GM12878 (cell line): ENCODE measurements around the gene GRK6. TPM values are rescaled to one million over a fixed set of nuclear protein-coding genes. Genes with fewer than 3 reads are reported as not detected.

ENCODE experiments used
- ATAC-seq: fragments of 200-7000 bp; cut with Tn5 transposase; 3 replicates; pipeline ENCODE4 v1.9.1; 2020; ENCODE audit warnings: mild to moderate bottlenecking, moderate library complexity
- BruUV-seq: library from RNA; stranded (reverse); fragments of 400-500 nt; replicated peaks from 2 replicates; lab custom pipeline; 2021; lab: Mats Ljungman, UMichigan
- CTCF ChIA-PET: fragments of 300-600 bp; sonication (Branson Sonifier 250); formaldehyde crosslinking; extraction: SDS; loops from one replicate; lab custom pipeline; 2021; ENCODE audit warnings: inconsistent platforms; lab: Yijun Ruan, JAX
- POLR2A ChIA-PET: fragments of 350-600 bp; formaldehyde crosslinking; extraction: SDS; loops from one replicate; lab custom pipeline; 2021; ENCODE audit warnings: inconsistent platforms; lab: Charles Lee
- RAD21 ChIA-PET: fragments of 300-600 bp; sonication (Branson Sonifier 250); formaldehyde crosslinking; loops from one replicate; lab custom pipeline; 2023; ENCODE audit warnings: antibody characterized with exemption; ENCODE audit not compliant: unreplicated experiment; lab: Charles Lee
- SMC1A ChIA-PET: fragments of 300-600 bp; sonication (Branson Sonifier 250); formaldehyde crosslinking; loops from one replicate; lab custom pipeline; 2023; ENCODE audit not compliant: unreplicated experiment, uncharacterized antibody; lab: Charles Lee
- DNase-seq: peaks from one replicate; pipeline ENCODE4 v3.0.0-alpha.2; 2011; ENCODE audit warnings: low read depth, low spot score
- FAIRE-seq: peaks from 3 replicates; lab custom pipeline; 2011; peaks lifted over from hg19 to GRCh38; lab: Jason Lieb, UNC
- H2AFZ ChIP-seq: 2 replicates; pipeline ENCODE4 v1.6.0; 2011; ENCODE audit warnings: low read depth, low read length, control low read depth; ENCODE audit not compliant: control insufficient read depth
- H3K27ac ChIP-seq: 2 replicates; pipeline ENCODE4 v1.5.1; 2011; ENCODE audit warnings: control low read depth; ENCODE audit not compliant: control insufficient read depth, insufficient read depth
- H3K27me3 ChIP-seq, 2 experiments: replicated peaks in 1 of 2; 2 replicates each; pipeline versions ENCODE4 v1.6.0 to v1.6.1; 2011; ENCODE audit warnings: low read length in 1 of 2; ENCODE audit not compliant: control insufficient read depth in 2 of 2, insufficient read depth in 2 of 2
- H3K36me3 ChIP-seq, 2 experiments: 2 replicates each; pipeline ENCODE4 v1.5.1; 2011; ENCODE audit warnings: low read length in 1 of 2; ENCODE audit not compliant: control insufficient read depth in 2 of 2, insufficient read depth in 2 of 2
- H3K4me1 ChIP-seq: 2 replicates; pipeline ENCODE4 v1.6.1; 2011; ENCODE audit warnings: mild to moderate bottlenecking, low read length, moderate library complexity, mixed read lengths; ENCODE audit not compliant: control insufficient read depth, insufficient read depth
- H3K4me2 ChIP-seq: 2 replicates; pipeline ENCODE4 v1.6.0; 2011; ENCODE audit warnings: control low read depth; ENCODE audit not compliant: control insufficient read depth, insufficient read depth
- H3K4me3 ChIP-seq: fragments of 200-600 bp; sonication (generic); 2 replicates; pipeline ENCODE4 v1.5.1; 2016
- H3K79me2 ChIP-seq: 2 replicates; pipeline ENCODE4 v1.6.0; 2011; ENCODE audit warnings: low read length; ENCODE audit not compliant: control insufficient read depth, insufficient read depth
- H3K9ac ChIP-seq: 2 replicates; pipeline ENCODE4 v1.8.0; 2011; ENCODE audit warnings: low read length, control low read depth, mixed read lengths; ENCODE audit not compliant: control insufficient read depth, insufficient read depth
- H3K9me3 ChIP-seq: replicated peaks from 3 replicates; pipeline ENCODE4 v1.5.1; 2011; ENCODE audit warnings: mild to moderate bottlenecking, low read length; ENCODE audit not compliant: control insufficient read depth, insufficient read depth
- H4K20me1 ChIP-seq: 2 replicates; pipeline ENCODE4 v1.6.0; 2011; ENCODE audit not compliant: control insufficient read depth, insufficient read depth
- CREM ChIP-seq: IDR thresholded peaks from 2 replicates; pipeline ENCODE4 v1.6.1; 2014; ENCODE audit warnings: antibody characterized with exemption, low read depth
- NR2C2 ChIP-seq: IDR thresholded peaks from 2 replicates; pipeline ENCODE4 v1.6.1; 2011; ENCODE audit warnings: borderline replicate concordance, low read depth; ENCODE audit not compliant: control insufficient read depth, insufficient read length
- NRF1 ChIP-seq: conservative IDR thresholded peaks from 2 replicates; pipeline ENCODE4 v1.6.1; 2011; ENCODE audit warnings: mild to moderate bottlenecking, low read depth, low read length, improper control_type of control experiment
- RAD21 ChIP-seq: IDR thresholded peaks from 2 replicates; pipeline ENCODE4 v1.6.1; 2011; ENCODE audit warnings: mild to moderate bottlenecking, low read depth, low read length, moderate library complexity; ENCODE audit not compliant: insufficient read depth
- RFX5 ChIP-seq: IDR thresholded peaks from 2 replicates; pipeline ENCODE4 v1.6.1; 2011; ENCODE audit warnings: low read depth, low read length, improper control_type of control experiment
- SMC3 ChIP-seq: IDR thresholded peaks from 2 replicates; pipeline ENCODE4 v1.6.1; 2011; ENCODE audit warnings: low read length, improper control_type of control experiment, borderline replicate concordance
- ZNF274 ChIP-seq: IDR thresholded peaks from one replicate; pipeline ENCODE4 v1.8.0; 2011; ENCODE audit not compliant: insufficient read length, insufficient read depth
- WGBS: methylation state at CpG from one replicate; pipeline ENCODE4 v1.1.6; 2016; ENCODE audit warnings: low lambda C conversion rate; ENCODE audit not compliant: insufficient replicate concordance, insufficient coverage; ENCODE audit errors: missing lambda C conversion rate; 5-methylcytosine and 5-hydroxymethylcytosine counted together
- in situ Hi-C: fragments of 300-500 bp; cut with MboI; formaldehyde crosslinking; loops from 9 replicates; pipeline ENCODE4 v1.14.3; 2018; ENCODE audit warnings: mixed read lengths
- intact Hi-C: fragments of 100-400 bp; cut with micrococcal nuclease; formaldehyde crosslinking; loops from one replicate; pipeline ENCODE4 v1.14.2; 2022; ENCODE audit not compliant: unreplicated experiment
- polyA plus RNA-seq, 11 experiments: library from polyadenylated mRNA; depleted of rRNA in 4 of 11; unstranded in 6 of 11; stranded (reverse) in 5 of 11; fragments of >200 nt; fragmentation: Nextera tagmentation in 4 of 11; fragmentation: Illumina TruSeq in 1 of 11; extraction: Ambion mirVana in 4 of 11; extraction: Trizol in 1 of 11; gene quantifications; 1 replicate in 1 of 11; 2 replicates in 10 of 11; pipeline versions ENCODE4 v1.2.1 to v1.2.3, GENCODE V29; 2011 to 2016; ENCODE audit warnings: inconsistent platforms in 2 of 11, missing spikeins in 2 of 11, low read depth in 1 of 11
- total RNA-seq, 4 experiments: library from RNA; depleted of rRNA in 3 of 4; stranded (reverse); fragments of >200 nt in 3 of 4; fragmentation: Illumina TruSeq in 1 of 4; extraction: Trizol in 1 of 4; gene quantifications; 2 replicates each; pipeline versions ENCODE4 v1.2.1 to v1.2.3, GENCODE V29; 2013 to 2021
- TF ChIP-seq, protein P1 (sequence below), 3 experiments: IDR thresholded peaks in 2 of 3; conservative IDR thresholded peaks in 1 of 3; 2 replicates each; pipeline ENCODE4 v1.5.1; 2011; ENCODE audit warnings: low read depth in 3 of 3, low read length in 3 of 3, mild to moderate bottlenecking in 3 of 3, control low read depth in 2 of 3, moderate library complexity in 2 of 3, inconsistent platforms in 1 of 3, mixed read lengths in 1 of 3; ENCODE audit not compliant: control insufficient read depth in 2 of 3, insufficient read depth in 1 of 3; ENCODE audit errors: extremely low read depth in 1 of 3
- TF ChIP-seq, protein P2 (sequence below): fragments of 450-650 bp; formaldehyde crosslinking; IDR thresholded peaks from 2 replicates; pipeline ENCODE4 v1.4.0; 2020; ENCODE audit warnings: mild to moderate bottlenecking, moderate library complexity

Gene GRK6
- total and polyA plus RNA-seq, 10 of the 15 experiments (the other 5 are each of a cell fraction or from before 2014, with no cell fraction given), result 0.79 to 124 (median 41.6) TPM

DNA sequence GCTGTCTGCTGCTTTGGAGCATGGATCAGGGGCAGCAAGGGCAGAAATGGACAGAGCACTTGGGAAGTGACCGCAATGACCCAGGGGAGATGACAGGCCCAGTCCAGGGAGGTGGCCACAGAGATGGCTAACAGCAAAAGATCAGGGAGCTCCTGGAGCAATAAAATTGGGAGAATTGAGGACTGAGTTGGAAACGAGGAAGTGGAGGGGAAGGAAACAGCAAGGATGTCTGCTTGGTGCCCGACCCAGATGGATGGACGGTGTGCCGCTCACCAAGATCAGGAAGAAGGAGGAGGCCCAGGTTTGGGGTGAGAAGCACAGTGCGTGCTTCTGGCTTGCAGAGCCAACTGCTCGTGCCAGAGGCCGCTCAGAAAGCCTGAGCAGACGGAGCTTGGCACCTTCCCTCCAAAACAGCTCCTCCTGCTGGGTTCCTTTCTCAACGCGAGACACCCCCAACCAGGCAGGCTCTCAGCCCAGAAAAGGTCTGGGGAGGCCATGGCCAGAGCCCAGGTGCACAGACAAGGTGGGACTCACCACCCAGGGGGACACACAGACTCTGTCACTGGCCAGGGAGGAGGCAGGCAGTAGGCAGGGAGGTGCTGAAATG, 44.0 kb upstream of the GRK6 start:
- Histone ChIP-seq H3K9me3 (no peaks in the 10 kb centered on the region), H3K79me2 (no peaks in the 10 kb centered on the region), H3K9ac (no peak overlapping the region), H3K27me3 (no peaks in the 10 kb centered on the region), H3K4me1 (peaks cover 6% of the 10 kb centered on the region), H3K36me3 (no peaks in the 10 kb centered on the region), H2AFZ (no peak overlapping the region), H3K4me3 (no peak overlapping the region), H4K20me1 (no peaks in the 10 kb centered on the region), H3K4me2 (no peak overlapping the region), H3K27ac (no peak overlapping the region)
- SMC1A ChIA-PET, result interaction anchor here (0.6 to 1.4 kb wide), 5 partner anchors 12 to 780 kb away, joined by 3 to 5 read pairs (median 3); no protein-coding TSS in a partner anchor
- POLR2A ChIA-PET, result interaction anchor here (0.6 to 1.0 kb wide), 2 partner anchors 30 to 31 kb away, joined by 3 read pairs; partner anchors contain the start of gene LMAN2
- CTCF ChIA-PET, result interaction anchor here (1.0 to 2.5 kb wide), 6 partner anchors 13 to 269 kb away, joined by 3 to 22 read pairs (median 6); partner anchors contain the start of gene LMAN2
- ATAC-seq (peak; percentile 31), FAIRE-seq (no peak), DNase-seq (no peak)
- 59% methylated on average over 11 of the region's 11 CpGs for WGBS
- in situ Hi-C loops (loop anchor here (25.0 kb wide), 1 partner anchor 1345 kb away; no protein-coding TSS in a partner anchor), intact Hi-C loops (no loop called here)
- TF ChIP-seq CREM, result no peak
- peak; percentile 29; the same call in 1 of the 2 replicates for TF ChIP-seq RAD21
- TF ChIP-seq NR2C2, result no peak
- TF ChIP-seq, protein P1, sequence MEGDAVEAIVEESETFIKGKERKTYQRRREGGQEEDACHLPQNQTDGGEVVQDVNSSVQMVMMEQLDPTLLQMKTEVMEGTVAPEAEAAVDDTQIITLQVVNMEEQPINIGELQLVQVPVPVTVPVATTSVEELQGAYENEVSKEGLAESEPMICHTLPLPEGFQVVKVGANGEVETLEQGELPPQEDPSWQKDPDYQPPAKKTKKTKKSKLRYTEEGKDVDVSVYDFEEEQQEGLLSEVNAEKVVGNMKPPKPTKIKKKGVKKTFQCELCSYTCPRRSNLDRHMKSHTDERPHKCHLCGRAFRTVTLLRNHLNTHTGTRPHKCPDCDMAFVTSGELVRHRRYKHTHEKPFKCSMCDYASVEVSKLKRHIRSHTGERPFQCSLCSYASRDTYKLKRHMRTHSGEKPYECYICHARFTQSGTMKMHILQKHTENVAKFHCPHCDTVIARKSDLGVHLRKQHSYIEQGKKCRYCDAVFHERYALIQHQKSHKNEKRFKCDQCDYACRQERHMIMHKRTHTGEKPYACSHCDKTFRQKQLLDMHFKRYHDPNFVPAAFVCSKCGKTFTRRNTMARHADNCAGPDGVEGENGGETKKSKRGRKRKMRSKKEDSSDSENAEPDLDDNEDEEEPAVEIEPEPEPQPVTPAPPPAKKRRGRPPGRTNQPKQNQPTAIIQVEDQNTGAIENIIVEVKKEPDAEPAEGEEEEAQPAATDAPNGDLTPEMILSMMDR (IDR thresholded peaks at IDR 0.05 in 2 of 3, conservative IDR thresholded peaks at IDR 0.05 in 1 of 3; ENCODE audit: control insufficient read depth in 2 of 3, extremely low read depth in 1 of 3, insufficient read depth in 1 of 3, low read depth in 3 of 3, low read length in 3 of 3), result peak; percentile 17 to 25 (median 20); a peak in 3 of 6 replicates
- no peak for TF ChIP-seq RFX5
- peak; percentile 13; the same call in 1 of the 2 replicates for TF ChIP-seq SMC3
- no peak for TF ChIP-seq ZNF274
- TF ChIP-seq, protein P2, sequence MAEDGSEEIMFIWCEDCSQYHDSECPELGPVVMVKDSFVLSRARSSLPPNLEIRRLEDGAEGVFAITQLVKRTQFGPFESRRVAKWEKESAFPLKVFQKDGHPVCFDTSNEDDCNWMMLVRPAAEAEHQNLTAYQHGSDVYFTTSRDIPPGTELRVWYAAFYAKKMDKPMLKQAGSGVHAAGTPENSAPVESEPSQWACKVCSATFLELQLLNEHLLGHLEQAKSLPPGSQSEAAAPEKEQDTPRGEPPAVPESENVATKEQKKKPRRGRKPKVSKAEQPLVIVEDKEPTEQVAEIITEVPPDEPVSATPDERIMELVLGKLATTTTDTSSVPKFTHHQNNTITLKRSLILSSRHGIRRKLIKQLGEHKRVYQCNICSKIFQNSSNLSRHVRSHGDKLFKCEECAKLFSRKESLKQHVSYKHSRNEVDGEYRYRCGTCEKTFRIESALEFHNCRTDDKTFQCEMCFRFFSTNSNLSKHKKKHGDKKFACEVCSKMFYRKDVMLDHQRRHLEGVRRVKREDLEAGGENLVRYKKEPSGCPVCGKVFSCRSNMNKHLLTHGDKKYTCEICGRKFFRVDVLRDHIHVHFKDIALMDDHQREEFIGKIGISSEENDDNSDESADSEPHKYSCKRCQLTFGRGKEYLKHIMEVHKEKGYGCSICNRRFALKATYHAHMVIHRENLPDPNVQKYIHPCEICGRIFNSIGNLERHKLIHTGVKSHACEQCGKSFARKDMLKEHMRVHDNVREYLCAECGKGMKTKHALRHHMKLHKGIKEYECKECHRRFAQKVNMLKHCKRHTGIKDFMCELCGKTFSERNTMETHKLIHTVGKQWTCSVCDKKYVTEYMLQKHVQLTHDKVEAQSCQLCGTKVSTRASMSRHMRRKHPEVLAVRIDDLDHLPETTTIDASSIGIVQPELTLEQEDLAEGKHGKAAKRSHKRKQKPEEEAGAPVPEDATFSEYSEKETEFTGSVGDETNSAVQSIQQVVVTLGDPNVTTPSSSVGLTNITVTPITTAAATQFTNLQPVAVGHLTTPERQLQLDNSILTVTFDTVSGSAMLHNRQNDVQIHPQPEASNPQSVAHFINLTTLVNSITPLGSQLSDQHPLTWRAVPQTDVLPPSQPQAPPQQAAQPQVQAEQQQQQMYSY (CRISPR knock-in tag), result no peak
- no peak for TF ChIP-seq NRF1
- RAD21 ChIA-PET, result interaction anchor here (0.7 to 1.5 kb wide), 4 partner anchors 13 to 38 kb away, joined by 3 to 5 read pairs (median 4); no protein-coding TSS in a partner anchor
- BruUV-seq, result no TSS peak
